WTC11 (cell line): ENCODE data around the gene UBL4A.

Experiments
- MXD4 ChIP-seq: fragments of 250-450 bp; sonication (Bioruptor Pico); IDR thresholded peaks from 2 replicates; pipeline ENCODE4 v1.8.0; 2021; ENCODE audit warnings: mild to moderate bottlenecking, moderate library complexity, borderline replicate concordance
- NFYB ChIP-seq: sonication (generic); formaldehyde crosslinking; conservative IDR thresholded peaks from 2 replicates; pipeline ENCODE4 v1.8.0; 2022; ENCODE audit warnings: low read depth, missing genetic modification reagents
- NR1H2 ChIP-seq: sonication (generic); formaldehyde crosslinking; IDR thresholded peaks from 2 replicates; pipeline ENCODE4 v1.9.0; 2021; ENCODE audit warnings: mild to moderate bottlenecking, moderate library complexity, missing genetic modification reagents
- TP53 ChIP-seq: sonication (generic); formaldehyde crosslinking; IDR thresholded peaks from 2 replicates; pipeline ENCODE4 v1.8.1; 2023; ENCODE audit warnings: mild to moderate bottlenecking, missing genetic modification reagents
- ZBTB21 ChIP-seq: sonication (generic); formaldehyde crosslinking; IDR thresholded peaks from 2 replicates; pipeline ENCODE4 v1.8.1; 2023; ENCODE audit warnings: mild to moderate bottlenecking, missing genetic modification reagents, borderline replicate concordance
- TF ChIP-seq, protein P1 (sequence below): fragments of 200-600 bp; IDR thresholded peaks from 2 replicates; pipeline ENCODE4 v1.8.0; 2022; ENCODE audit warnings: antibody characterized with exemption

DNA sequence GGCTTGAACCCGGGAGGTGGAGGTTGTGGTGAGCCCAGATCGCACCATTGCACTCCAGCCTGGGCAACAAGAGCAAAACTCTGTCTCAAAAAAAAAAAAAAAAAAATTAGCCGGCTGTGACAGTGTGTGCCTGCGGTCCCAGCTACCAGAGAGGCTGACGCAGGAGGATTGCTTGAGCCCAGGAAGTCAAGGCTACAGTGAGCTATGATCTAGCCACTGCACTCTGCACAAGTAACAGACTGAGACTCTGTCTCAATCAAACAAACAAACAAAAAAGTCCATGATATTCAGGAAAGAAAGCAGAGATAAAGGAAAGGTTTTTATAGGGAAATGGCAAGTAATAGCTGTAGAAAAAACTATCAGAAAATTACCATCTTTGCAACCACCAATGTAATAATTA is 5.2 kb downstream of the UBL4A start:
- TF ChIP-seq NR1H2 (CRISPR knock-in tag) (no peak), NFYB (CRISPR knock-in tag) (no peak), ZBTB21 (CRISPR knock-in tag) (no peak), MXD4 (CRISPR knock-in tag) (no peak), TP53 (CRISPR knock-in tag) (no peak)
- TF ChIP-seq, protein P1, sequence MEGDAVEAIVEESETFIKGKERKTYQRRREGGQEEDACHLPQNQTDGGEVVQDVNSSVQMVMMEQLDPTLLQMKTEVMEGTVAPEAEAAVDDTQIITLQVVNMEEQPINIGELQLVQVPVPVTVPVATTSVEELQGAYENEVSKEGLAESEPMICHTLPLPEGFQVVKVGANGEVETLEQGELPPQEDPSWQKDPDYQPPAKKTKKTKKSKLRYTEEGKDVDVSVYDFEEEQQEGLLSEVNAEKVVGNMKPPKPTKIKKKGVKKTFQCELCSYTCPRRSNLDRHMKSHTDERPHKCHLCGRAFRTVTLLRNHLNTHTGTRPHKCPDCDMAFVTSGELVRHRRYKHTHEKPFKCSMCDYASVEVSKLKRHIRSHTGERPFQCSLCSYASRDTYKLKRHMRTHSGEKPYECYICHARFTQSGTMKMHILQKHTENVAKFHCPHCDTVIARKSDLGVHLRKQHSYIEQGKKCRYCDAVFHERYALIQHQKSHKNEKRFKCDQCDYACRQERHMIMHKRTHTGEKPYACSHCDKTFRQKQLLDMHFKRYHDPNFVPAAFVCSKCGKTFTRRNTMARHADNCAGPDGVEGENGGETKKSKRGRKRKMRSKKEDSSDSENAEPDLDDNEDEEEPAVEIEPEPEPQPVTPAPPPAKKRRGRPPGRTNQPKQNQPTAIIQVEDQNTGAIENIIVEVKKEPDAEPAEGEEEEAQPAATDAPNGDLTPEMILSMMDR, result no peak
